Esophagus muscularis mucosa (tissue), 4 donors: ENCODE measurements around the gene ARHGAP12. TPM values are rescaled to one million over a fixed set of nuclear protein-coding genes. Genes with fewer than 3 reads are reported as not detected.

Source experiments
- DNase-seq: peaks from one replicate; pipeline ENCODE4 v3.0.0-alpha.2; 2017; ENCODE audit errors: extremely low spot score
- H3K27ac ChIP-seq, 4 donors: fragments of 200-600 bp; sonication (generic); replicated peaks in 1 of 4; 1 replicate in 3 of 4; 2 replicates in 1 of 4; pipeline ENCODE4 v1.5.1; 2016 to 2019; ENCODE audit warnings: mild to moderate bottlenecking in 1 of 4
- H3K27me3 ChIP-seq, 4 donors: fragments of 200-600 bp; sonication (generic); one replicate each; pipeline versions ENCODE4 v1.5.1 to v1.6.0; 2016 to 2019
- H3K36me3 ChIP-seq, 4 donors: fragments of 200-600 bp; sonication (generic); one replicate each; pipeline ENCODE4 v1.5.1; 2016 to 2019
- H3K4me1 ChIP-seq, 4 donors: fragments of 200-600 bp; sonication (generic); one replicate each; pipeline ENCODE4 v1.5.1; 2016 to 2019
- H3K4me3 ChIP-seq, 4 donors: fragments of 200-600 bp; sonication (generic); 1 replicate in 2 of 4; 2 replicates in 2 of 4; pipeline ENCODE4 v1.5.1; 2016 to 2019; ENCODE audit warnings: mild to moderate bottlenecking in 4 of 4, moderate library complexity in 1 of 4
- H3K9me3 ChIP-seq, 4 donors: fragments of 200-600 bp; sonication (generic); 1 replicate in 3 of 4; 2 replicates in 1 of 4; pipeline ENCODE4 v1.5.1; 2016 to 2019
- CTCF ChIP-seq, 3 experiments: fragments of 200-600 bp in 2 of 3; fragments of 450-650 bp in 1 of 3; sonication (generic) in 2 of 3; IDR thresholded peaks; one replicate each; pipeline ENCODE4 v1.5.1; 2017 to 2019; ENCODE audit warnings: antibody characterized with exemption in 3 of 3, mild to moderate bottlenecking in 2 of 3, moderate library complexity in 1 of 3
- EP300 ChIP-seq: sonication (generic); formaldehyde crosslinking; IDR thresholded peaks from one replicate; pipeline ENCODE4 v1.6.1; 2017; ENCODE audit warnings: antibody characterized with exemption
- POLR2A ChIP-seq: fragments of 450-650 bp; IDR thresholded peaks from one replicate; pipeline ENCODE4 v1.6.1; 2017; ENCODE audit warnings: antibody characterized with exemption, moderate library complexity, mild to moderate bottlenecking, low read depth
- POLR2AphosphoS5 ChIP-seq, 2 donors: sonication (generic); formaldehyde crosslinking; IDR thresholded peaks; one replicate each; pipeline ENCODE4 v1.6.1; 2017; ENCODE audit warnings: antibody characterized with exemption in 2 of 2
- WGBS: methylation state at CpG from one replicate; pipeline ENCODE4 v1.1.5; 2018; 5-methylcytosine and 5-hydroxymethylcytosine counted together
- intact Hi-C: fragments of 100-400 bp; cut with DNase I; formaldehyde crosslinking; loops from one replicate; pipeline ENCODE4 v1.15.1; 2023
- total RNA-seq, 4 donors: library from RNA; depleted of rRNA; stranded (reverse); fragments of >200 nt; gene quantifications; one replicate each; pipeline versions ENCODE4 v1.1.0 to v1.2.1, GENCODE V29; 2016

ARHGAP12 gene
- total RNA-seq, 4 donors from 2014 or later: 25.6 to 48.2 (median 35.8) TPM

GRCh38 chr10:31883397-31883796 lies 45.2 kb downstream of the ARHGAP12 start:
- H3K4me1 ChIP-seq: peaks cover 5 to 28% (median 22%) of the 10 kb centered on the region in 4 donors
- no peak for DNase-seq
- WGBS: 64% methylated on average over 3 of the region's 3 CpGs
- intact Hi-C loops: no loop called here
- H3K27me3 ChIP-seq: no peaks in the 10 kb centered on the region
- no peaks in the 10 kb centered on the region for H3K9me3 ChIP-seq
- TF ChIP-seq CTCF (IDR thresholded peaks at IDR 0.05): no peak
- TF ChIP-seq POLR2A: no peak
- no peak for TF ChIP-seq EP300
- TF ChIP-seq POLR2AphosphoS5 (IDR thresholded peaks at IDR 0.05): no peak
- no peaks in the 10 kb centered on the region for H3K36me3 ChIP-seq
- no peak overlapping the region for H3K4me3 ChIP-seq
- H3K27ac ChIP-seq: no peak overlapping the region

GRCh38 chr10:31878486-31878885 lies 50.1 kb downstream of the ARHGAP12 start:
- Histone ChIP-seq H3K4me1 (peaks cover 0 to 6% (median 5%) of the 10 kb centered on the region in 4 donors), H3K27me3 (no peaks in the 10 kb centered on the region), H3K4me3 (no peak overlapping the region), H3K9me3 (no peaks in the 10 kb centered on the region), H3K27ac (no peak overlapping the region), H3K36me3 (no peaks in the 10 kb centered on the region)
- intact Hi-C loops: no loop called here
- TF ChIP-seq EP300: no peak
- no peak for TF ChIP-seq CTCF (IDR thresholded peaks at IDR 0.05)
- TF ChIP-seq POLR2A: no peak
- TF ChIP-seq POLR2AphosphoS5 (IDR thresholded peaks at IDR 0.05): no peak
- no peak for DNase-seq

- H3K27me3 ChIP-seq: no peaks in the 10 kb centered on the region
- H3K9me3 ChIP-seq: no peaks in the 10 kb centered on the region
- H3K27ac ChIP-seq: no peak overlapping the region
- H3K4me1 ChIP-seq: peaks cover 0 to 5% (median 3%) of the 10 kb centered on the region in 4 donors
- no peaks in the 10 kb centered on the region for H3K36me3 ChIP-seq
- TF ChIP-seq EP300 (no peak), POLR2AphosphoS5 (IDR thresholded peaks at IDR 0.05) (no peak), CTCF (IDR thresholded peaks at IDR 0.05) (no peak), POLR2A (no peak)
- intact Hi-C loops: no loop called here
- WGBS: 86% methylated on average over 6 of the region's 6 CpGs
- H3K4me3 ChIP-seq: no peak overlapping the region
- no peak for DNase-seq
Observed at GRCh38 chr10:31876652-31877352, 51.8 kb downstream of the ARHGAP12 start.

DNA sequence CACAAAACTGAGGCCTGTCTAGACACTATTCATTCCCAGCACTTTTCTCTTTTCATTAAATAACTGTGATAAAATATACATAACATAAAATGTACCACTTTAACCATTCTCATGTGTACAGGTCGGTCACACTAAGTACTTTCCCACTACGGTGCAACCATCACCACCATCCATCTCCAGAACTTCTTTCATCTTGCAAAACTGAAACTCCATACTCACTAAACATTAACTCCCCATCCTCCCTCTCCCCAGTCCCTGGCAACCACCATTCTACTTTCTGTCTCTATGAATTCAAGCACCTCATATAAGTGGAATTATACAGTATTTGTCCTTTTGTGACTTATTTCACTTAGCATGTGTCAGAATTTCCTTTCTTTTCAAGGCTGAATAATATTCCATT lies 53.0 kb downstream of the ARHGAP12 start:
- H3K27ac ChIP-seq: no peak overlapping the region
- TF ChIP-seq EP300 (no peak), CTCF (IDR thresholded peaks at IDR 0.05) (no peak), POLR2AphosphoS5 (IDR thresholded peaks at IDR 0.05) (no peak), POLR2A (no peak)
- H3K36me3 ChIP-seq: no peaks in the 10 kb centered on the region
- H3K4me1 ChIP-seq: peaks cover 0 to 9% (median 3%) of the 10 kb centered on the region in 4 donors
- H3K9me3 ChIP-seq: no peaks in the 10 kb centered on the region
- intact Hi-C loops: no loop called here
- no peak for DNase-seq
- no peaks in the 10 kb centered on the region for H3K27me3 ChIP-seq
- H3K4me3 ChIP-seq: no peak overlapping the region
- WGBS: 97% methylated on average over 2 of the region's 2 CpGs

DNA sequence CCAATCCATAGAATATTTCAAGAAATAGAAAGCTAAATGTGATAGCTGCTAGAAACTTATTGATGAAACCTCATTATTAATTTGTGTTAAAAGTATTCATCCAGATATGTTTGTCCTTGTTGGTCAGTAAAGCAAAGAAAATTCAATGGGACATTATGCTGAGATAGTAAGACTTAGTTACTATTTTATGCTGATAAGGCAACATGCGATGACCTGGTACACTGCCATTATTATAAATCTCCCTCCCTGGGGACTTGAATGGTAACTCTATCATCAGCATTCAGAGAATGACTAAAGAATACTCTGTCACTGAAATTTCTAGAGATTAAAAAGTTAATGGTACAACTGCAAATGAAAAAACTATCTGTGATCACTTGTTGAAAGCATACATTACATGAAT lies 54.9 kb downstream of the ARHGAP12 start:
- Histone ChIP-seq H3K4me3 (no peak overlapping the region), H3K27ac (no peak overlapping the region), H3K36me3 (no peaks in the 10 kb centered on the region), H3K9me3 (no peaks in the 10 kb centered on the region), H3K27me3 (no peaks in the 10 kb centered on the region), H3K4me1 (peaks cover 0 to 9% (median 3%) of the 10 kb centered on the region in 4 donors)
- DNase-seq: no peak
- intact Hi-C loops: no loop called here
- TF ChIP-seq CTCF (IDR thresholded peaks at IDR 0.05) (no peak), POLR2A (no peak), EP300 (no peak), POLR2AphosphoS5 (IDR thresholded peaks at IDR 0.05) (no peak)
- WGBS: 95% methylated on average over 1 of the region's 1 CpG
